IPS DF 6.9 (cell line): ENCODE data around the gene MAN2A2.

Source experiments
- DNase-seq: peaks from one replicate; pipeline ENCODE4 v3.0.0-alpha.2; 2013; ENCODE audit warnings: low read depth, low spot score
- H3K27ac ChIP-seq: one replicate; pipeline ENCODE4 v1.5.1; 2013; ENCODE audit warnings: low read length, control low read depth
- H3K27me3 ChIP-seq: 2 replicates; pipeline ENCODE4 v1.6.1; 2013; ENCODE audit warnings: mild to moderate bottlenecking, low read length; ENCODE audit not compliant: control insufficient read depth, insufficient read depth
- H3K36me3 ChIP-seq: 2 replicates; pipeline ENCODE4 v1.6.1; 2013; ENCODE audit warnings: low read length; ENCODE audit not compliant: control insufficient read depth, insufficient read depth
- H3K4me1 ChIP-seq: 2 replicates; pipeline ENCODE4 v1.6.1; 2013; ENCODE audit warnings: low read length; ENCODE audit not compliant: control insufficient read depth, insufficient read depth
- H3K4me3 ChIP-seq: 2 replicates; pipeline ENCODE4 v1.5.1; 2013; ENCODE audit warnings: mild to moderate bottlenecking, low read length
- H3K9me3 ChIP-seq: 2 replicates; pipeline ENCODE4 v1.6.1; 2013; ENCODE audit warnings: low read length, inconsistent platforms; ENCODE audit not compliant: control insufficient read depth, insufficient read depth
- WGBS: extraction: QIAGEN DNeasy Blood & Tissue Kit; methylation state at CpG from one replicate; pipeline ENCODE4 v1.1.7; 2013; ENCODE audit warnings: mixed read lengths, missing lambda C conversion rate; ENCODE audit not compliant: insufficient read length, insufficient coverage; 5-methylcytosine and 5-hydroxymethylcytosine counted together

MAN2A2 gene

GRCh38 chr15:90863987-90864386 lies 39.1 kb upstream of the MAN2A2 start:
- H3K36me3 ChIP-seq = no peaks in the 10 kb centered on the region
- no peaks in the 10 kb centered on the region for H3K9me3 ChIP-seq
- no peaks in the 10 kb centered on the region for H3K27me3 ChIP-seq
- H3K4me3 ChIP-seq = no peak overlapping the region
- DNase-seq = no peak
- no peak overlapping the region for H3K27ac ChIP-seq
- WGBS = no CpG with 5 or more reads among the region's 4 CpGs
- H3K4me1 ChIP-seq = peaks cover 3% of the 10 kb centered on the region; the same call in 1 of the 2 replicates

GRCh38 chr15:90864507-90864906 lies 38.6 kb upstream of the MAN2A2 start:
- Histone ChIP-seq H3K4me1 (peaks cover 3% of the 10 kb centered on the region; the same call in 1 of the 2 replicates), H3K27me3 (no peaks in the 10 kb centered on the region), H3K27ac (no peak overlapping the region), H3K4me3 (no peak overlapping the region), H3K9me3 (no peaks in the 10 kb centered on the region), H3K36me3 (no peaks in the 10 kb centered on the region)
- WGBS = no CpG with 5 or more reads among the region's 10 CpGs
- DNase-seq = no peak

GRCh38 chr15:90865702-90866101 lies 37.4 kb upstream of the MAN2A2 start:
- peaks cover 6% of the 10 kb centered on the region for H3K4me1 ChIP-seq

DNA sequence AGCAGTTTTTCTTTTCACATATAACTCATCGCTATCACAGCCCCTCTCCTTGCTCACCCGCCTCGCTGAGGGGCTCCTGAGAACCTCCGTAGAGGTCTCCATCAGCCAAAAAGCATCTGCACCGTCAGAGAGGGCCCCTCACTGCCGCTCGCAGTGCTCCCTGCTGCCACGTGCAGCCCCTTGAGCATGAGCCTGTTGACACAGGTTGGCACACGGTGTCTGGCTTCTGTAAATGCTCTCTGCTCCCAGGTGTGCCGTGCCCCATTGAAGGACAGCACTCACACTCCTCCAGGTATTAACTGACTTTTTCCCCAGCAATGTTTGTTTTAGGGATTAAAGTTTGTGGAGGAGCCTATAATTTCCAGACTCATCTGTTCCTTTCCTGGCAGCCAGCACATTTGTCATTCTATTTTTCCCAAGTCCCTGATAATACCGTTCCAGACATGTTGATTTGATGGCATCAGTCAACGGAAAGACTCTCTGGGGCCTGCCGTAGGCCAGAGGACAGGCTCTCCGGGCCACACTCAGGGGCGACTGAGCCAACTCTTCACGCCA lies 36.9 kb upstream of the MAN2A2 start:
- Histone ChIP-seq H3K9me3 (no peaks in the 10 kb centered on the region), H3K4me1 (peaks cover 6% of the 10 kb centered on the region), H3K27ac (no peak overlapping the region), H3K27me3 (no peaks in the 10 kb centered on the region), H3K4me3 (no peak overlapping the region), H3K36me3 (no peaks in the 10 kb centered on the region)
- WGBS = no CpG with 5 or more reads among the region's 16 CpGs
- DNase-seq = no peak

More at GRCh38 chr15:90865702-90866101, 37.4 kb upstream of the MAN2A2 start:
- H3K27ac ChIP-seq = no peak overlapping the region
- no peaks in the 10 kb centered on the region for H3K9me3 ChIP-seq
- no peak overlapping the region for H3K4me3 ChIP-seq
- no peaks in the 10 kb centered on the region for H3K36me3 ChIP-seq
- WGBS = no CpG with 5 or more reads among the region's 4 CpGs
- H3K27me3 ChIP-seq = no peaks in the 10 kb centered on the region
- DNase-seq = no peak

DNA sequence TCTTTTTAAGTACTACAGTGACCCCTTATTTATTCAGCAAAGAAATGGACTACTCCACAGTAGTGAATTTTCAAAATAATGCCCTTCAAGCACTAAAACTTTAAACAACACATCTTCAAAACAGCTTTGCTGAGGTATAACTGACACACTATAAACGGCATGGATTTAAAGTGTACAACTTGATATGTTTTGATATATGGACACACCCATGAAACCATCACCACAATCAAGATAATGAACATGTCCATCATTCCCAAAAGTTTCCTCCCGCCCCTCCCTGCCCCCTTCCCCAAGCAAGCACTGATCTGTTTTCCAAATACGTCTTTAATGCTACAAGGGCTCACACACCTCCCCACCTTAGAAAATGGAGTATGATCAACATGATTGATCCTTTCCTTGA lies 36.3 kb upstream of the MAN2A2 start:
- no peak for DNase-seq
- Histone ChIP-seq H3K36me3 (no peaks in the 10 kb centered on the region), H3K9me3 (no peaks in the 10 kb centered on the region), H3K4me3 (no peak overlapping the region), H3K4me1 (peaks cover 6% of the 10 kb centered on the region), H3K27me3 (no peaks in the 10 kb centered on the region), H3K27ac (no peak overlapping the region)
- WGBS = no CpG with 5 or more reads among the region's 3 CpGs

GRCh38 chr15:90868261-90868689 lies 34.8 kb upstream of the MAN2A2 start, which contains the start of gene FURIN:
Gene FURIN, plus strand, starts transcription at chr15:90868588. Its CDS starts 7,153 bp downstream, at chr15:90875741.
- Histone ChIP-seq H3K36me3 (no peaks in the 10 kb centered on the region), H3K4me1 (peaks cover 6% of the 10 kb centered on the region), H3K4me3 (no peak within 1 kb of the TSS), H3K27ac (no peak within 1 kb of the TSS), H3K27me3 (no peaks in the 10 kb centered on the region), H3K9me3 (no peaks in the 10 kb centered on the region)
- WGBS = no CpG with 5 or more reads among the region's 6 CpGs
- no peak for DNase-seq

- no peak for DNase-seq
- peaks cover 10% of the 10 kb centered on the region for H3K4me1 ChIP-seq
- H3K27me3 ChIP-seq = no peaks in the 10 kb centered on the region
- H3K4me3 ChIP-seq = no peak overlapping the region
- no peaks in the 10 kb centered on the region for H3K9me3 ChIP-seq
- no peak overlapping the region for H3K27ac ChIP-seq
- no peaks in the 10 kb centered on the region for H3K36me3 ChIP-seq
These were observed 34.0 kb upstream of the MAN2A2 start for GRCh38 chr15:90869140-90869541.

DNA sequence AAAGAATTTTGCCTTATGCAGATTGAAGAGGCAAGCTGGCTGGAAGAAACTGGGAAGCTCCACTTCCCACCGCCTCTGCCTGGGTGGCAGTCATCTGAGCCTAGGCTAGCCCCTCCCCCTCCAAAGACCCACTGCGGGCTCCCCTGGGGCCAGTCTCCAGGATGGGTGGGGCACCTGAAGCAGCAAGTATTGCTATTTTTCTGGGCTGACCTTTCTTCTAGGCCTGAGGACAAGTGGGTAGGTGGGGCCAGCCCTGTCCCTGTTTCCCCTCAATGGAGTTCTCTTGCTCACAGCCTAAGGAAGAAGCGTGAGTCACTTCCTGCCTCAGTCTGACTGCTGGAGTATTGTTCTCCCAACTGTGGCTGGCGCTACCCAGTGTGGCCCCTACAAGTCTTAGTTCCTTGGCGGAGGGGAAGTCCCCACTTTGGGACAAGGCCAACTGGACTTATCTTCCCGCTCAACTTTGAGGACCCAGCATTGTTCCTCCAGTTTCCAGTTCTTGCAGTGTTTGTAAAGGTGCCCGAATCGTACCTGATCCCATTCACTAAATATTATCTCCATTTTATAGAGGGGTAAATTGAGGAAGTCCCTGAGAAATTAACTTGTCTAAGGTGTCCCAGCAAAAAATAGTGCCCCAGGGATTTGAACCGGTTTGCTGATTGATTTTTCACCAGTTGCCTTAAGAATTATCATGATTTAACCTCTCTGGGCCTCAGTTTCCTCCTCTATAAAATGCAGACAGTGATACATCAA lies 33.3 kb upstream of the MAN2A2 start:
- Histone ChIP-seq H3K9me3 (no peaks in the 10 kb centered on the region), H3K4me1 (peaks cover 11% of the 10 kb centered on the region), H3K27ac (no peak overlapping the region), H3K36me3 (no peaks in the 10 kb centered on the region), H3K27me3 (no peaks in the 10 kb centered on the region), H3K4me3 (no peak overlapping the region)
- no peak for DNase-seq
- no CpG with 5 or more reads among the region's 9 CpGs for WGBS

DNA sequence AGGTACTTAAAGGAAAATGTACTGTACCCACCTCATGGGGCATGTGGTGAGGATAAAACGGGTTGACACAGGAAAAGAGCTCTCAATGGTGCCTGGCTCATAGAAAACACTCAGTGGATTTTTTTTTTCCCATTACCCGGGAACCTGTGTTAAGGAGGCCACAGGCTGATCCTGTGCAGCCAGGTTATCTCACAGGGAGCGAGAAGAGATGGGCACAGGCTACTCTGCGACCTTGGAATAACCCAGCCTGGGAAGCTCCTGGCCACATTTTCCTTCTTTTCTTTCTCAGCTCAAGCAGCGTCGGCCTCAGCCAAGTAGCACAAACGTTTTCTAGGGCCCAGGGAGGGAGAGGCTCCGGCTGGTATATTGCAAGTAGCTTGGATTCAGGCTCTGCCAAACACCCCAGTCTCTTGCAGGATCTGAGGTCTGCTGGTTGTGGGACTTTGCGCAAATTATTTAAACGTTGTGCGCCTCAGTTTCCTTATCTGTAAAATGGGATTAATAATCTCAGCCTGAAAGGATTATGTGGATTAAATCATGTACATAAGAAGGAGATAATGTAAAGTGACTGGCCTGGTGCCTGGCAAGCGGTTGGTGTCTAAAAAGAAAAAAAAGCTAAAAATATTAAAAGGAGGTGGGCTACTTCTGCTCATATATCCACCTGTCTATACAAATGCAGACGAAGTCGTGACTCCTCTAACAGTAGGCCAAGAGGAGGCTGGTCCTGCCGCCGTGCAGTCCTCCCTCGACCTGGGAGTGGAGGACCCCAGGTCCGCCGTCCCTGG lies 32.6 kb upstream of the MAN2A2 start:
- H3K27me3 ChIP-seq = no peaks in the 10 kb centered on the region
- DNase-seq = no peak
- no peak overlapping the region for H3K27ac ChIP-seq
- no CpG with 5 or more reads among the region's 19 CpGs for WGBS
- peak overlapping the region; percentile 61; the same call in 1 of the 2 replicates for H3K4me3 ChIP-seq
- H3K4me1 ChIP-seq = peaks cover 11% of the 10 kb centered on the region
- H3K9me3 ChIP-seq = no peaks in the 10 kb centered on the region
- no peaks in the 10 kb centered on the region for H3K36me3 ChIP-seq

GRCh38 chr15:90871139-90871715 lies 31.9 kb upstream of the MAN2A2 start:
- H3K4me3 ChIP-seq = peak overlapping the region; percentile 61; the same call in 1 of the 2 replicates
- no peaks in the 10 kb centered on the region for H3K27me3 ChIP-seq
- no peak for DNase-seq
- no peaks in the 10 kb centered on the region for H3K36me3 ChIP-seq
- no peaks in the 10 kb centered on the region for H3K9me3 ChIP-seq
- H3K27ac ChIP-seq = no peak overlapping the region
- WGBS = no CpG with 5 or more reads among the region's 71 CpGs
- H3K4me1 ChIP-seq = peaks cover 11% of the 10 kb centered on the region
